LNCAP (cell line): ENCODE data around the gene NEDD4L.

ENCODE experiments used
- TF ChIP-seq, protein P1 (sequence below): fragments of 450-650 bp; IDR thresholded peaks from 2 replicates; pipeline ENCODE4 v1.5.1; 2017; ENCODE audit warnings: mild to moderate bottlenecking

NEDD4L gene

GRCh38 chr18:58057291-58057965 lies 13.4 kb downstream of the NEDD4L start:
- TF ChIP-seq, protein P1, sequence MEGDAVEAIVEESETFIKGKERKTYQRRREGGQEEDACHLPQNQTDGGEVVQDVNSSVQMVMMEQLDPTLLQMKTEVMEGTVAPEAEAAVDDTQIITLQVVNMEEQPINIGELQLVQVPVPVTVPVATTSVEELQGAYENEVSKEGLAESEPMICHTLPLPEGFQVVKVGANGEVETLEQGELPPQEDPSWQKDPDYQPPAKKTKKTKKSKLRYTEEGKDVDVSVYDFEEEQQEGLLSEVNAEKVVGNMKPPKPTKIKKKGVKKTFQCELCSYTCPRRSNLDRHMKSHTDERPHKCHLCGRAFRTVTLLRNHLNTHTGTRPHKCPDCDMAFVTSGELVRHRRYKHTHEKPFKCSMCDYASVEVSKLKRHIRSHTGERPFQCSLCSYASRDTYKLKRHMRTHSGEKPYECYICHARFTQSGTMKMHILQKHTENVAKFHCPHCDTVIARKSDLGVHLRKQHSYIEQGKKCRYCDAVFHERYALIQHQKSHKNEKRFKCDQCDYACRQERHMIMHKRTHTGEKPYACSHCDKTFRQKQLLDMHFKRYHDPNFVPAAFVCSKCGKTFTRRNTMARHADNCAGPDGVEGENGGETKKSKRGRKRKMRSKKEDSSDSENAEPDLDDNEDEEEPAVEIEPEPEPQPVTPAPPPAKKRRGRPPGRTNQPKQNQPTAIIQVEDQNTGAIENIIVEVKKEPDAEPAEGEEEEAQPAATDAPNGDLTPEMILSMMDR, result no peak

DNA sequence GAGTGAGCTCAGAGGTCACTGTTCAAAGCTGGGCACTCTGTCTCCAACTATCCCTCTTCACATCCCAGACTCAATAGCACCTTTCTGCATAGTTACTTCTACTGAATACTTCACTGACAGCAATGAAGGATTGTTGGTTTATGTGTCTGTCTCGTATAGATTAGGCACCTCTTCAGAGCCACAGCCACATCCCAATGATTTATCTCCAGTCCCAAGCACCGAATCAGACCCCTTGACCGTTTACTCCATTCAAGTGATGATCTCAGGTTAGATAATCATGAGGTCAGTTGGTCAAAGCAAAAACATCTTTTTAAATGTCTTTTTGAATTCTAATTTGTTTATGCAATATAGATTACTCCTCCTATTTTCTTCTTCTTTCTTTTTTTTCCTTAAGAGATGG lies 14.7 kb downstream of the NEDD4L start:
- TF ChIP-seq, protein P1, result no peak

DNA sequence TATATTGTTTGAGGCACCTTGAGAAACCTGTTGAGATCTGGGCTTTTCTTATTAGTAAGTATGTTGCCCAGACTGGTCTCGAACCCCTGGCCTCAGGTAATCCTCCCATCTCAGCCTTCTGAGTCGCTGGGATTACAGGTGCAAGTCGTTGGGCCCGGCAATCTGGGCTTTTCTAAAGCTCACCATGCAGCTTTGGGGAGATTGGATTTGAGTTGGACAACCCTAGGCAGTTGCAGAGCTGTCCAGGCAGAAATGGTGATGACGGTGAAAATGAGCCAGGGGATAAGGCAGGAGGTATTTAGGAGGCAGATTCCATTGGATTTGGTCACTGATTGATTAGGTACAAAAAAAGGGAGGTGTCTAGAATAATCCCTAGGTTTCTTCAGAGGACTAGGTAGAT lies 16.2 kb downstream of the NEDD4L start:
- TF ChIP-seq, protein P1, result no peak

GRCh38 chr18:58061349-58061748 lies 17.3 kb downstream of the NEDD4L start:
- TF ChIP-seq, protein P1, result no peak

DNA sequence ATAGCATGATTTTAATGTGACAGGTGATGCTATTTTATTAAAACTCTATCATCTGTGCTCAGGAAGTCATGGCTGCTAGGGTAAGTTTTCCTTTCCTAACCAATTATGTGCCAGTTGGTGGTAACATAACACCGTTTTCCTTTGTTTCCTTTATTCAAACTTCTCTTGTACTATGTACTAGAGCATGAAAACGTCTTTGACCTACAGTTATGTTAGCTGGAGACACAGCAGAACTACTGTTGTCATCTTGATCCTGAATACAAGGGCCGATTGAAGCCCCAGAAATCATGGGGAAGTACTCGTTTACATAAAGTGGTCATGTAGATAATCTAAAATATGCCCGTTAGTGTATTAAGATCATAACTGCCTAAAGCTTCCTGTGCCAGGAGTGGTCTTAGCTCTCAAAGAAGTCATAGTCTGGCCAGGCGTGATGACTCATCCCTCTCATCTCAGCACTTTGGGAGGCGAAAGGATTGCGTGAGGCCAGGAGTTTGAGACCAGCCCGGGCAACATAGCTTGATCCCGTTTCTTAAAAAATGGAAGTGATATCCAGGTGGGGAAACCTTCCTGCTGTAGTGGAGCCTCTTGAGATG lies 20.5 kb downstream of the NEDD4L start:
- TF ChIP-seq, protein P1, result no peak

DNA sequence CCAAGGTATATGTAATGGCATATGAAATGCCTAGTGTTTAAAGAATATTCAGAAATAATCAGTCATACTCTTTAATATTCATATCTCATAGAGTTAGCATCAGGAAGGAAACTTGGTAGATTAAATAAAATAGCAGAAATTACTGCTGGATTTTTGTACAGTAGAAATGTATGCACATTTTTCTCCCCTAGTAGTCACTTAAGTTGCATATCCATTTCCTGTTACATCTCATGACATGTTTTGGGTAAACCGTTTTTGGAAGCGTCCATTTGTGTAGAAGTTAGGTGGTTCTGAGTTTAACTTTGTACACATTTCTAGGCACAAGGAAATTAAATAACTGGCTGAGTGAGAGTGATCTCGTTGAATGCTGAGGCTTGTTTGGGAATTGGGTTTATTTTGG lies 21.9 kb downstream of the NEDD4L start:
- TF ChIP-seq, protein P1, result no peak

DNA sequence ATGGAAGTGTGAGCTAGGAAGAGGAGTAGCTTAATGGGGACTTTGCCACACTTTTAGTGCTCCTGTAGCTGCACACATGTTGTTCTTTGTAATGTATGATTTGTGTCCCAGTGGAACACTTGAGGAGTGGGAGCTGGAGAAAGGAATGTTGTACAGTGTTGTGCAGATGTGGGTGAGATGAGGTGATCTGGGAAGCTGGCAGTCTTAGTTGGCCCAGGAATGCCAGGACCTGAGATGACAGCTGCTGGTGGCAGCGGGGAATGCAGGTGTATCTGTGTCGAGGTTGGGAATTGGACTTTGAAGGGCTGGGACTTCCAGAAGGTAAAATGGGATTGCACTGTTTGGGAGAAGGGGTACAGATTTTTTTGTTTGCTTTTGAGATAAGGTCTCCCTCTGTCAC lies 23.6 kb downstream of the NEDD4L start:
- TF ChIP-seq, protein P1, result no peak
